GM12875 (cell line): ENCODE results near the gene SLC10A3.

Source experiments
- H3K4me3 ChIP-seq: one replicate; pipeline ENCODE4 v1.5.1; 2011; ENCODE audit warnings: low read depth, low read length, control low read depth
- CTCF ChIP-seq: IDR thresholded peaks from 2 replicates; pipeline ENCODE4 v1.5.1; 2011; ENCODE audit warnings: low read depth, mild to moderate bottlenecking, control low read depth, inconsistent platforms, low read length, moderate library complexity, borderline replicate concordance; ENCODE audit not compliant: insufficient read depth

The SLC10A3 gene

DNA sequence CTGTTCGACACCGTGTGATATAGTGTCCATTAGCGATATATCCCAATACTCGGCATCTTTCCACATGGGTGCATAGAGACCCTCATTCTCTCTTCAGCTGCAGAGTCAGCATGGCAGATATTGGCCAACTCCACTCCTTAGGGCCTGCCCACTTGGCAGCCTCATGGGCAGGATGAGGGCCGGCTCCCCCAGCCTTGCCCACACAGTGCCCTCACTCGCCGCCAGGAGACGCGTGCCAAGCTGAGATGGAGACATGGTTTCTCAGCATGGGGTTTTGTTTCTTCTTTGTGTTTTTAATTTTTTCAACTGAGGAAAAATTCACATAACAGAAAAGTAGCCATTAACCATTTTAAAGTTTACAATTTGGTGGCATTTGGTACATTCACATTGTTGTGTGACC lies 37.6 kb downstream of the SLC10A3 start:
- no peak for TF ChIP-seq CTCF
- H3K4me3 ChIP-seq: no peak overlapping the region

- no peak for TF ChIP-seq CTCF
- H3K4me3 ChIP-seq: no peak overlapping the region
Observed at GRCh38 chrX:154450312-154450711, 40.1 kb downstream of the SLC10A3 start.

DNA sequence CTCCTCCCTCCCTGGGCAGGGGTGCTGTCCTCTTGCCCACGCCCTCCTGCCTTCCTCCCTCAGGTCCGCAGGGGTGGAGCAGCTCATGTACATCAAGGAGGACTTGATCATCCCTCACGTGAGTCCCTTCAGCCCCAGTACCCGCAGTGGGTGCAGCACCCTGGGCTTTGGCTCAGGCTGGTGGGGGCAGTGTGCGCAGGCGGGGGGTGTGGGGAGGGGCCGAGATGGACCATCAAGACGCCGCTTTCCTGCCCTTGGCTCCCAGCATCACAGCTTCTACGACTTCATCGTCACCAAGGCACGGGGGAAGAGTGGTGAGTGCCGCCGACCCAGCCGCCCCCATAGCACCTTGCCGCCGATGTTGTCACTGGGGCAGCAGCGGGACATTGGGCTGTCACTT lies 40.8 kb downstream of the SLC10A3 start:
- no peak for TF ChIP-seq CTCF
- no peak overlapping the region for H3K4me3 ChIP-seq

DNA sequence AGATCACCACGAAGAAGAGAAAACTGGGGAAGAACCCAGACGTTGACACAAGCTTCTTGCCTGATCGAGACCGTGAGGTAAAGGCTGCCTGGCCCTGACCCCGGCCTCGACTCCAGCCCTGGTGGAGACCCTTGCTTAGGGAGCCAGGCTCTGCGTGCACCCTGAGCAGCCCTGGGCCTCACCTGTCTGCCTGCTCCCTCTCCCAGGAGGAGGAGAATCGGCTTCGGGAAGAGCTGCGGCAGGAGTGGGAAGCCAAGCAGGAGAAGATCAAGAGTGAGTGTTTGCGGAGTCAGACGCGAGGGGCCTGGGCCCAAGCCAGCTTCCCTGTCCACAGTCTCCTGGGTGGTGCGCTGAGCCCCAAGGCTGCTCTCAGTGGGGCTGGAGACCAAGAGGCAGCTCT lies 41.9 kb downstream of the SLC10A3 start:
- no peak overlapping the region for H3K4me3 ChIP-seq

GRCh38 chrX:154446430-154446829 lies 44.0 kb downstream of the SLC10A3 start:
- no peak for TF ChIP-seq CTCF
- H3K4me3 ChIP-seq: no peak overlapping the region

More for the DNA sequence above, 41.9 kb downstream of the SLC10A3 start:
- no peak for TF ChIP-seq CTCF

GRCh38 chrX:154445776-154446175 lies 44.7 kb downstream of the SLC10A3 start:
- no peak overlapping the region for H3K4me3 ChIP-seq
- no peak for TF ChIP-seq CTCF

- no peak for TF ChIP-seq CTCF
Observed at GRCh38 chrX:154444755-154445246, 45.6 kb downstream of the SLC10A3 start.

More at GRCh38 chrX:154444755-154445246, 45.6 kb downstream of the SLC10A3 start:
- H3K4me3 ChIP-seq: peak overlapping the region; percentile 73
